Mesothelial cell of epicardium (in vitro differentiated cells): ENCODE results near the gene HAND2. TPM values are rescaled to one million over a fixed set of nuclear protein-coding genes. Genes with fewer than 3 reads are reported as not detected.
A peak's percentile ranks its signal among the peaks of the same experiment; 100 is the strongest.

Experiments
- DNase-seq, 2 experiments: peaks; one replicate each; pipeline ENCODE4 v3.0.0; 2021; ENCODE audit warnings: low spot score in 2 of 2; ENCODE audit not compliant: unreplicated experiment in 2 of 2
- H3K27ac Mint-ChIP-seq: 2 replicates; pipeline ENCODE4 v1.8.0; 2021; ENCODE audit warnings: mixed read lengths
- H3K27me3 Mint-ChIP-seq: 2 replicates; pipeline ENCODE4 v1.8.0; 2021; ENCODE audit warnings: low read depth, mixed read lengths
- H3K36me3 Mint-ChIP-seq: 2 replicates; pipeline ENCODE4 v1.8.0; 2021; ENCODE audit warnings: mixed read lengths
- H3K4me1 Mint-ChIP-seq: 2 replicates; pipeline ENCODE4 v1.8.0; 2021; ENCODE audit warnings: mixed read lengths
- H3K4me3 Mint-ChIP-seq: 2 replicates; pipeline ENCODE4 v1.8.0; 2021; ENCODE audit warnings: mild to moderate bottlenecking, moderate library complexity, mixed read lengths
- H3K9me3 Mint-ChIP-seq: 2 replicates; pipeline ENCODE4 v1.8.0; 2021; ENCODE audit warnings: mixed read lengths
- total RNA-seq: library from RNA; stranded (reverse); gene quantifications from 3 replicates; pipeline ENCODE4 v1.2.1, GENCODE V29; 2021
- TF ChIP-seq, protein P1 (sequence below): fragments of 200-600 bp; sonication (generic); IDR thresholded peaks from one replicate; pipeline ENCODE4 v1.5.0; 2021; ENCODE audit warnings: antibody characterized with exemption; ENCODE audit not compliant: unreplicated experiment

HAND2 gene
- 32.8 to 34.3 TPM (median 33.3 TPM) in 3 replicates for total RNA-seq

DNA sequence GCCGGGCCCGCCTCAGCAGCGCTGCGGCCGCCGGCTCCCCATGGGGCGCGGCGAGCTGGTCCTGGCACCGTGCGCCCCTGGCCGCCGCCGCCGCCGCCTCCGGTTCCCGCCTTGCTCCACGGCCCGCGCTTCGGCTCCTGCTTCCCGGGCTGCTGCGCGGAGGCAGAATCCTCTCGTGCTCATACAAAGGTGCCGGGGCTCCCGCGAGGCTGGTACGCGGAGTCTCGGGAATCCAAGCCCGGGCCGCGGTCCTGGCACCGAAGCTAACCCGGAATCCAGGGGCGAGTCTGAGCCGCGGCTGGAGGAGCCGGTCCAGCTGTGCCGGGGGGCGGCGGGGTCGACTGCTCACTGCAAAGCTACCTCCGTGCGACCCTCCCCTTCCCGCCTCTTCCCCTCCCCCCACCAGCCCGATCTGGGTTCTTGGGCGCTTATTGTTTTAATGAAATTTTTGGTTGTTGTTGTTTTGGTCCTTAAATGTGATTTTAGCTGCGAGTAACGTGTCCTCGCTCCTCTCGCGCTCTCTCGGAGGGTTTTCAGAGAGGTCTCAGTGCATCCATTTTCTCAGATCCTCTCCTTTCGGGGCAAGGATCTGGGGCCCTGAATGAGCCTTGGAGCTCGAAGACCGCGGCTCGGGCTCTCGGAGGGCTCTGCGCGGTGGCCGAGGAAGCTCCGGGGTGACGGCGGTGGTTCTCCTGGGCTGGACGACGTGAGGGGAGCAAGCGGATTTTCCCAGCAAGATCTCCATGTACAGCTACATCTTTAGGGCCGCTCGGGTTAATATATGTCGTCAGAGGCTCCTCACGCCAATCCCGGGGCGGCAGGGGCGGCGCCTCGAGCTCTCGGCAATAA is at the start of gene HAND2:
Gene HAND2, minus strand, starts transcription at position 753 of the 849 bp plus-strand sequence. CDS start 940 bp downstream, outside the sequence.
- TF ChIP-seq, protein P1, sequence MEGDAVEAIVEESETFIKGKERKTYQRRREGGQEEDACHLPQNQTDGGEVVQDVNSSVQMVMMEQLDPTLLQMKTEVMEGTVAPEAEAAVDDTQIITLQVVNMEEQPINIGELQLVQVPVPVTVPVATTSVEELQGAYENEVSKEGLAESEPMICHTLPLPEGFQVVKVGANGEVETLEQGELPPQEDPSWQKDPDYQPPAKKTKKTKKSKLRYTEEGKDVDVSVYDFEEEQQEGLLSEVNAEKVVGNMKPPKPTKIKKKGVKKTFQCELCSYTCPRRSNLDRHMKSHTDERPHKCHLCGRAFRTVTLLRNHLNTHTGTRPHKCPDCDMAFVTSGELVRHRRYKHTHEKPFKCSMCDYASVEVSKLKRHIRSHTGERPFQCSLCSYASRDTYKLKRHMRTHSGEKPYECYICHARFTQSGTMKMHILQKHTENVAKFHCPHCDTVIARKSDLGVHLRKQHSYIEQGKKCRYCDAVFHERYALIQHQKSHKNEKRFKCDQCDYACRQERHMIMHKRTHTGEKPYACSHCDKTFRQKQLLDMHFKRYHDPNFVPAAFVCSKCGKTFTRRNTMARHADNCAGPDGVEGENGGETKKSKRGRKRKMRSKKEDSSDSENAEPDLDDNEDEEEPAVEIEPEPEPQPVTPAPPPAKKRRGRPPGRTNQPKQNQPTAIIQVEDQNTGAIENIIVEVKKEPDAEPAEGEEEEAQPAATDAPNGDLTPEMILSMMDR, result no peak
- H3K27me3 Mint-ChIP-seq, result peaks cover 80% of the 10 kb centered on the region
- no peaks in the 10 kb centered on the region for H3K9me3 Mint-ChIP-seq
- H3K4me1 Mint-ChIP-seq, result peaks cover 37% of the 10 kb centered on the region
- H3K4me3 Mint-ChIP-seq, result peak within 1 kb of the TSS; percentile 95
- H3K36me3 Mint-ChIP-seq, result peaks cover 12% of the 10 kb centered on the region
- H3K27ac Mint-ChIP-seq, result peak within 1 kb of the TSS; percentile 98
- DNase-seq, result peak; percentile 45 to 66

DNA sequence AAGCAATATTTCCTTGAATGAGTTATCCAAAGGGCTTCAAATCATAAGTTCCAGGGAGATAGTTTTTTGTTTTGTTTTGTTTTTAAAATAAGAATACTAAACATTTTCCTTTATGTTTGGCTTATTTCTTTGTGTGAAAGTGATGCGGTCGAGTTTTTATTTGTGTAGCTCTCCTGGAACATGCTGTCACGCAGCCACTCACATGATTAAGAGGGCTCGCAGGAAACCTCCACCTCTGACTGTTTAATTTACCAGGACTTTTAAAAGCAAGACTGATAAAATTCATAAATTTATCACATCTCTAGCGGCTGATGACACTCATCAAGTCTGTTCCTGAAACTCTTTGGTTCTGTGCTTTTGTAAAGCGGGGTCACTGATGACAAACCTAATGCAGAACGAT is 48.9 kb upstream of the HAND2 start:
- Mint-ChIP-seq H3K36me3 (peaks cover 2% of the 10 kb centered on the region), H3K4me3 (no peak overlapping the region), H3K27ac (no peak overlapping the region), H3K9me3 (no peaks in the 10 kb centered on the region), H3K27me3 (peaks cover 4% of the 10 kb centered on the region), H3K4me1 (peaks cover 10% of the 10 kb centered on the region)
- DNase-seq, result no peak
- TF ChIP-seq, protein P1, result no peak

DNA sequence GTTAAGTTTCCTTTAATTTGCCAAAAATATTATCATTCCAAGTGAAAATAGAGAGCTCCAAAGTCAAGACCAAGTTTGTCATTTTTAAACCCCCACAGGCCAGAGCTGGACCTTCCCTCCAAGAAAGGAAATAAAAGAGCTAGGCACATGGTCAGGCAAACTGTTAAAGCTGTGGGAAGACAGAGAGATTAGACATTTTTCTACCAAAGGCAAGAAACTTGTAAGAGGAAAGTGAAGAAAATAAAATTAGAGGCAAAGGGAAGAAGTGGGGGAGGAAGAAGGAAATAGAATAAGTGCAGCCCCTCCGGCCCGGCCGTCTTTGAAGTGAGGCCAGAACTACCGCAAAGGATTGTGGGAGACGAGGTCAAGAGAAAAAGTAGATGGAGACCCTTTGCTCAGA is 47.9 kb upstream of the HAND2 start:
- TF ChIP-seq, protein P1, result no peak
- Mint-ChIP-seq H3K4me3 (no peak overlapping the region), H3K36me3 (peaks cover 2% of the 10 kb centered on the region), H3K27me3 (peaks cover 4% of the 10 kb centered on the region), H3K27ac (no peak overlapping the region), H3K9me3 (no peaks in the 10 kb centered on the region), H3K4me1 (peaks cover 17% of the 10 kb centered on the region)
- DNase-seq, result no peak

DNA sequence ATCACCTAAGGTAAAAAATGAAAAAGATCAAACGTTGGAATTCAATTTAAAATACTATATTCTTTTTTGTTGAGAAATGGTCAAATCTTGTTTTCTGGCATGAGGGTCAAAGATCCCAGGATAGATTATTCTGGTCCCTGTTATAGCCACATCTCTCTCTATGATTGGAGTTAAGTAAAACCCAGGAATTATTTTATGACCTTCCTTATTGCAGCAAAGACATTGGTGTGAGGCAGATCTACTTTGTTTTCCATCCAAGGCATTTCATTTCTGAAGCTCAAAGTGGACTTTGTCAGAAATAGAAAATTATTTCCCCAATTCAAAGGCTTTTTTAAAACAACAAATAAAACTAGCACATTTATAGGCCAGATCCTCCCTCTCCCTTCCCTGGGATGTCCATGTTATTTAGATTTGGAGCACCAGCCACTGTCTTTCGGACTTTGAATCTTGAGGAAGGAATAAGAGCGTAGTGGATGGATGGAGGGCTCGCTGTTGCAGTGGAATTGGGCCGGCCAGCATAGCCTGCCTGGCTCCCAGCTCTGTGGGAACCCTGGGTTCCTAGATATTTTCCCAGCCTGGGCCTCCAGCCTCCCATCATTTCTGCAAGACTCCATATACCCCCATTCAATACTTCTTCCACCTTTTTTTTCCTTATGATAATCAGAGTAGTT is 45.6 kb upstream of the HAND2 start:
- DNase-seq, result no peak
- Mint-ChIP-seq H3K27me3 (no peaks in the 10 kb centered on the region), H3K36me3 (no peaks in the 10 kb centered on the region), H3K9me3 (no peaks in the 10 kb centered on the region), H3K27ac (no peak overlapping the region), H3K4me1 (peaks cover 25% of the 10 kb centered on the region), H3K4me3 (no peak overlapping the region)
- TF ChIP-seq, protein P1, result no peak

DNA sequence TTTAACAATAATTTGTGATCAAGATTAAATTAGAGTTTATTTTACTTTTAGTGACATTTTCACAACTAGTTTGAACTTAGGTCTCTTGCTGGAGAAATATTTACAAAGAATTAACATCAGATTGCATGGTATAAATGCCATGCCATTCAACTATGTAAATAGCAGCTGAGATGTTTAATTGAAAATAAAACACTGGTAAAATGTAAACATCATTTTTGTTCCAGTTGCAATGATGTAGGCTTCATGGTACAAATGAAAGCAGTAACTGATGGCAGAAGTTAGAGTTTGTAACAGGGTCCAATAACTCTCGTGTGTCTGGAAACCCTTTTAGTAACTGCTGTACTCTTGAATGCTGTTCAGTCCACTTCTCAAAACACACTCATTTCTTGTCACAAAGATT is 43.7 kb upstream of the HAND2 start:
- H3K4me1 Mint-ChIP-seq, result peaks cover 17% of the 10 kb centered on the region

More for the DNA sequence above, 43.7 kb upstream of the HAND2 start:
- no peaks in the 10 kb centered on the region for H3K9me3 Mint-ChIP-seq
- peaks cover 2% of the 10 kb centered on the region for H3K27me3 Mint-ChIP-seq
- no peak overlapping the region for H3K27ac Mint-ChIP-seq
- no peaks in the 10 kb centered on the region for H3K36me3 Mint-ChIP-seq
- TF ChIP-seq, protein P1, result no peak
- H3K4me3 Mint-ChIP-seq, result no peak overlapping the region
- no peak for DNase-seq
